GM19099 (cell line): ENCODE data around the gene MSH5.

ENCODE experiments used
- POLR2A ChIP-seq: IDR thresholded peaks from 3 replicates; pipeline ENCODE4 v1.6.1; 2011; ENCODE audit warnings: low read depth; ENCODE audit not compliant: insufficient read length; ENCODE audit errors: extremely low read depth

The MSH5 gene

DNA sequence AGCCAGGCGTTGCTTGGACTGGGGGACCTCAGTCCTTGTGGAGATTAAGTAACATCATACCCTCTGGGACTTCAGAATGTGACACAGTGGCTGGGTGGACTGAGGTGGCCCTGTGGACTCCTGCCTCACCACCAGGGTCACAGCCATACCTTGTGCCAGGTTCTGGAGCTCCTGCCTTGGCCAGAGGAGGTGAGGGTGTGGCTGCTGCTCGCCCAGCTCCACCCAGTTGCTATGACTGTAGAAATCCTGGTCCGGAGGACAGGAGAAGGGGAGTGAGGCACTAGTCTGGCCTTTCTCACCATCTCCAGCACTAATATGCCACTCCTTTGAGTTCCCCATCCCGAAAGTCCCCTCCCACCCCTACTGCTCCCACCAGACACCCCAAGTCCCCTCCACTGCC lies 35.4 kb downstream of the MSH5 start:
- no peak for TF ChIP-seq POLR2A

DNA sequence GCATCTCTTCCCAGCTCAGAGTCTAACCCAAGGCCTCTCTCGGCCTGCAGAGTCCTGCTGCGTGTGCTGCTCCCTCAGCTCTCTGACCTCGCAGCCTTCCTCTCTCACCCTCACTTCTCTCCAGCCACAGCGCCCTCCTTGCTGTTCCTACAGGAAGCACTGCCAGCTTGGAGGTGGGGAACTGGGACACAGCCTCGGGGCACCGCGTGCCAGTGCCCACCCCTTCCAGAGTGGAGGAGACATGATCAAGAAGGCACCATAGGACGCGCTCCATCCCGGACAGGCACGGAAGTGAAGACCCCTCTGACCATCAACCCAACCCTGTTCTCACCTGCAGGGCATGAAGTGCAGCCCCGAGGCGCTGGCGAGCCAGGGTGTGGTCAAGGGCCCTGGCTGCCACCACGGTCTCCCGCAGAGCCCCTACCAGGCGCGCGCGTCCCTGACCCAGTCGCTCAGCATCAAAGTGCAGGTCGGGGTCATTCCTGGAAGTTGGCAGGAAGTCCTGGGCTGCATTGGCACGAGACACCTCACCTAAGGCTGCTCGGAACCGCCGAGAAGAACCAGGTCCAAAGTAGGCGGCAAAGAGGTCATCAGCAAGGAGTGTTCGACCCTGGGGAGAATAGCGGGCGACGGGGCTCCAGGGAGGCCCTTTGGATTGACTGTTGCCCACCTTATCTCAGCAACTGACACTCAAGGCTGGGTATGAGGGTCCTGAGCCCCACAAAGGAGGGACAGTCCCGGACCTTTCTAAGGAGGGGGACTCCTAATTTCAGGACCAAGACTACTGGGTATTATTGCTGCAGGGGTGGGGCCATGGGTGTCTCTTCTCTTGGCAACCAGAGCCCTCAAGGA lies 36.1 kb downstream of the MSH5 start:
- no peak for TF ChIP-seq POLR2A

DNA sequence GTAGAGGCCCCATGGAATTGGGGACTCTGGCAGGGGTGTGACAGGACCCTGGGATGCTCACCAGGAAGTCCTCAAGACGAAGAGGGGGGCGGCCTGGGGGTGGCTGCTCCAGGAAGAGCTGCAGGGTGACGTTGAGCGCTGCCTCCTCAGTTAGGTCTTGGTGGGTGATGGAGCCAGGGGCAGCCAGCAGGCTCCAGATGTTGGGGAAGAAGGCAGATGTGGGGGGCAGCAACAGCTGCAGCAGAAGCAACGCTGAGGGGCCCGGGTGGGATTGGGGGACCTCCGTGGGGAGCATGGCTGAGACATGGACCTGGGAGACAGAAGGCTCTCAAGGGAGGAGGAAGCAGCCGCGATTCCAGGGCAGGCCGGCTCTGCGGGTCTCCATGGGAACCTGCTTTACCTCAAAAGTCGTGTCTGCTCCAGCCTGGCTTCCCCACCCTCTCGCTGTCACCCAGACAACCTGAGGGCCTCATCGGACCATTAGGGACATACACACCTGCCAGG lies 36.7 kb downstream of the MSH5 start:
- TF ChIP-seq POLR2A: no peak

DNA sequence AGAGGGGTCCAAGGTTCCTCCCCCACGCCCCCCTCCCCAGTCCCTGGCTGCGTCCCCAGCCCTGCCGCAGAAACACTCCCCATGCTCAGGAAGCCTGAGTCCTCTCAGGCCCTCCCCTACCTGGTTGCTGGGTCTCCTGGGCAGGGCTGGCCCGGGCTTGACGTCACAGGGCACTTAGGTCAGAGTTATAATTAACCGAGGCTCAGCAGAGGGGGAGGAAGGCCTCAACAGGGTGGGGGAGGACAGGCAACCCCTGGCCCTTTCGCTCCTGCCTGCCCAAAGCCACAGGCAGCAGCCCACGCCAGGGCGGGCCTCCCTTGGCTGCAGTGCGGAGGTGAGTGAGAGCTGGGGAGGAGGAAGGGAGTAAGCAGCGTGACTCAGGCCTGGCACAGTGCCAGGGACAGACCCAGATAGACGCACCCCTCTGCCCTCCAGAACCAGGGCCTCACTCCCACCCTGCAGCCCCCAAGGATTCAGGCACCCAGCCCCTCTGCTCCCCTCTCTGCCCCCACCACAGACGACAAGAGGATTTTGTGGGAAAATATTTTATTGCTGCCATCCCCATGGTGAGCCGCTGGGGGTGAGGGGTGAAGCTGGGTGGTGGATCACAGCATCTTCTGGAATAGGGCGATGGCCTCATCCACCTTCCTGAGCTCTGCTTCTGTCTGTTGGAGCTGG lies 37.3 kb downstream of the MSH5 start, which contains the start of gene VWA7:
Gene VWA7 (minus strand): TSS at position 340 of the 678 bp plus-strand sequence. CDS start 549 bp downstream, outside the sequence.
- no peak for TF ChIP-seq POLR2A

DNA sequence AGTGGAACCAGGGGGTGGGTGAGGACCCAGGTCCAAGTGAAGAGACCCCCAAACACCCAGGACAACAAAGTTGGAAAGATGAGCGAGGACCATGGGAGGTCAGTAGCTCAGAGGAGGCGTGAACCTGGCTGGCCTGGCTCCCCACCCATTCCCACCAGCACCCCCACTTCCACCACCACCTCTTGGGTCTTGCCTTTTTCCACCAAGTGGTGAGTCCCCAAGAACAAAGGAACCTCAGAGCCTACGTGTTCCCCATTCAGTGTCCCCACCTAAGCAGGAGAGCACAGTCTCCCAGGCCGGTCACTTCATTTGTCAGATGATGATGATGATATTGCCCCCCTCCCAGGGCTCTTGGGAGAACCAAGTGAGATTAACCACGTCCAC lies 37.9 kb downstream of the MSH5 start:
- no peak for TF ChIP-seq POLR2A

DNA sequence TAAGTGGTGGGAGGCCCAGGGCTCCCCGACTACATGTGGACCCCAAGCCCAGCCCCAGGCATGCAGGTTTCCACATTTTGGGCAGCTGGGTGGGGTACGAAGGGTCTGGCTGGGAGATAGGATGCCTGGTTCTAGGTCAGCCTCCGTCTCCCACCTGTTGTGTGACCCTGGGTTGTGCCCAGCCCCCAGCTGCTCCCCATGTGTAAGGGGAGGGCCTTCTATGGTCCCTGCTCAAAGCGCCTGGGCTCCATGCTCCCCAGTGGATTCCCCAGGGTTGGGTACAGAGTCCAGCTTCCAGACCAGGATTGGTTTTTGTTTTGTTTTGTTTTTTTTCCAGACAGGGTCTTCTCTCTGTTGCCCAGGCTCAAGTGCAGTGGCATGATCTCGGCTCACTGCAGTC lies 38.4 kb downstream of the MSH5 start:
- TF ChIP-seq POLR2A: no peak

DNA sequence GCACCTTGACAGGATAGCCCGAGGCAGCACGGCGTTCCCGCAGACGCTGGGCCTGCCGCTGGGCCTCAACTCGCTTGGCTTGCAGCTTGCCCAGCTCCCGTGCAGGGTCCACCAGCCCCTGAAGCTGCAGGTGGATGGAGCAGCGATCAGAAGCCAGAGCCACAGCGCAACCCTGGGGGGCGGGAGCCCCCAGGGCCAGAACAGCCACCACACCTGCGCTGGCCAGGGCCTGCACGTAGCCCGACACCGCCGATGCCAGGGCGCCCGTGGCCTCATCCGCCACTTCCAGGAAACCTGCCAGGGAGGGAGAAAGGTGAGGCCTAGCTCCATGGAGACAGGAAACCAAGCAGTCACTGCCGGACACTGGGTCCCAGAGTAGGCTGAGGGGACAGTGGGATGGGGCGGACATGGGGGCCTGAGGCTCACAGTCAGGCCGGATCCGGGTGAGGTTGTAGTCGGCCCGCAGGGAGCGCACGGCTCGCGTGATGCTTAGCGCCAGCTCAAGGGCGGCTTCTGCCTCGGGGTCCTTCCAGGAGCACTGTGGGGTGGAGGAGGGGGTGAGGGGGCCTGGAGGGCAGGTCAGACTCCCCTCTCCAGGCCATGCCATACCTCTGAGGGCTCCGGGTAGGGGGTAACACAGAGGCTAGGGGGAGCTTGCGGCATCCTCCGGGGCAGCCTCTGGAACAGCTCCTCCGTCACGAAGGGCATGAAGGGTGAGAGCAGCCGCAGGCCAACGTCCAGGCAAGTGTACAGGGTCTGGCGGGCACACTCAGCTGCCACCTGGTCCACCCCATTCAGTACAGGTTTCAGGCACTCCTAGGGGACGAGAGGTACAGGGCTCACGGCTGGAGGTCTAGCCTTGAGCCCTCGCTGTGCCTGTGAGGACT lies 39.4 kb downstream of the MSH5 start:
- no peak for TF ChIP-seq POLR2A

DNA sequence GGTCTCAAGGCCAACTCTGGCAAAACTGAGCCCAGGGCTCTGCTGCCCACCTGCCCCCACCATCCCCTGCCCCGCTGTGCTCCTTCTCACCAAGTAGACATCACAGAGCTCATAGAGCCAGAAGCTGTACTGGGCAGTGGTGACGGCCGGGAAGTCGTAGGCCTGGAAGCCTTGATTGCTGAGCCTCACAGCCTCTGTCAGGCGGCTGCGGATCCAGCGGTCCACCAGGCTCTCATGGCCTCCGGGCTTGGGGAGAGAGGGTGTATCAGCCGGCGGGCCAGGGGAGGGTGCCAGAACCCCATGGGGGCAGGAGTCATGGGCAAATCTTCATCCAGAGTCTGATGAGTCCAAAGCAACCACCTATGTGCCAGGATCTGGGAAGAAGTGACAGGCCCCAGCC lies 40.1 kb downstream of the MSH5 start:
- no peak for TF ChIP-seq POLR2A

DNA sequence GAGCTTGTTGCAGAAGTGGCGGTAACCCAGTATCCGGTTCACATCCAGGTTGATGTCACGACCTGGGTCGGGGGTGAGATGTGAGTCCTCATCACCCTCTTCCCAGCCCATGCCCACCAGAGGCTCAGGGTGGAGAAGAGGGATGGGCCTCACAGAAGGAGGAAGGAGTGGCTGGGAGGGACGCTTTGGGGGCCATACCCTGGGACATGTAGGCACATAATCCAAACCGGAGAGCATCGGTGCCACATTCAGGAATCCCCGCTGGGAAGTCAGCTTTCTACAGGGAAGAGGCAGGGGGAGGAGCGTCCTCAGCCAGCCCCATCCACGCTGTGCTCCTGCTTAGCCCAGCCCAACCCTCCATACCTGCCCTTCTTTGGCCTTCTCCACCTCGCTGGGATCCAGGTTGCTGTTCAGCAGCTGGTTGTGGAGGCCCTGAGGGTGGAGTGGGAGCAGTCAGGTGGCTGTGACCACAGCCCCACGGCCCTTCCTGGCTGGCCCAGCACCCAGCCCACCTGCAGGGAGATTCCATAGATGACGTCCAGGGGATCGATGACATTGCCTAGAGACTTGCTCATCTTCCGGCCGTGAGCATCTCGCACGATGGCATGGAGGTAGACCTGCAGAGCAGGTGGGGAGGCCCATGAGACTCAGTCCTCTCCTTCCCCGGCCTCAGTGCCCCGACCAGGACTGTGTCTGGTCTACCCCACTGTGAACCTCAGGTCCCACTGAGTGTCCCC lies 40.9 kb downstream of the MSH5 start:
- no peak for TF ChIP-seq POLR2A

DNA sequence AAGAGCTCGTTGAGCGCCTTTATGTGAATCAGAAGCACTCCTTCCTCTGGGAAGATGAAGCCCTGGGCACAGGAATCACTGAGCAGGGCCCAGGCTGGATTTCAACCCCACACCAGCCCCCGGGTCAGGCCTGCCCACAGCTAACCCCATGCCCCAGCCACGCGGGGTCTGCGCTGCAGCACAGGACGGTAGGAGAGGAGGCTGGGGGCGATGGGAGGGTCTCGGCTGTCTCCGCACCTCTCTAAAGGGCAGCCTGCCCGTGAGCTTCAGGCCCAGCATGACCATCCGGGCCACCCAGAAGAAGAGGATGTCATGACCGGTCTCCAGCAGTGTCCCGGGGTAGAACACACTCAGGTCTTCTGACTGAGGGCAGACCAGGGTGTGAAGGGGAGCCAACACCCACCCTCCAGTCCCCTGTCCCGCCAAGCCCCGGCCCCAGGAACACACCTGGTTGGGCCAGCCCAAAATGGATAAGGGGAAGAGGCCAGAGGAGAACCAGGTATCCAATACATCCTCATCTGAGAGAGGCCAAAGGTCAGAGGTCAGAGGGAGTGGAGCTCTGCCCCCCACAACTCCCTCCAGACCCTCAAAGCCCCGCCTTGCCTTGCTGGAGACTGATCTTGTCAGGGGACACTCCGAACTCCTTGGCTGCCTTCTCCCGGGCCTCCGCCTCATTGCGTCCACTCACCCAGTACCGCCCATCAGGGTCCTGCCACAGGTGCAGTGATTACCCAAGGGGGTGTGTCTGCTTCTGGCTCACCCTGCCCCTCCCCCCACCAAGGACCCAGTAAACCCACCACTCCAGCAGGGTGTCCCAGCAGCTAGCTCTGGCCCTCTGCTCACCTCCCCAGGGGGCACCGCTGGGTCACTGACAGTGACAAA lies 41.7 kb downstream of the MSH5 start:
- no peak for TF ChIP-seq POLR2A

DNA sequence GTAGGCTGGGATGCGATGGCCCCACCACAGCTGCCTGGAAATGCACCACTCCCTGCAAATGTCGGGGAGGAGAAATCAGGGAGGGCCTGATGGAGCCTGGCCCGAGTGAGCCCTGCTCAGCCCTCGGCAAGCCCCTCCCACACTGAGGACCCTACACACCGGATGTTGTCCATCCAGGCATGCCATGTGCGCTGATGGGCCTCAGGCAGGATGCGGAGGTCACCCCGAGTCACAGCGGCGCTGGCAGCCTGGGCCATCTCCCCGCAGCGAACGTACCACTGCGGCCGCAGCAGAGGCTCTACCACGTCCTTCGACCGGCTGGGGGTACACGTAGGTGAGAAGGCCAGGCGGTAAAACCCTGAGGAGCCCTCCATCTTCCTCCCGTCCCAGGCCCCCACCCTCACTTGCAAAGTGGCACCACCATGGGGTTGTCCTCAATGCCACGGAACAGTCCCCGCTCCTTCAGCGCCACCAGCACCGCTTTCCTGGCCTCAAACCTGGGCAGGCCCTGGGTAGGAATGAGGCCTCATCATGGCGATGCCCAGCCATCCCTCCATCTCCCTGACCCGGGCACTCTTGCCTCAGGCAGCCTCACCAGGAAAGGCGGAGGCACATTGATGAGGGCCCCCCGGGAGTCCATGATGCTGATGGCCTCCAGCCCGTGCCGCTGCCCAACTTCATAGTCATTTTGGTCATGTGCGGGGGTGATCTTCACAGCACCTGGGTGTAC lies 42.5 kb downstream of the MSH5 start:
- no peak for TF ChIP-seq POLR2A

DNA sequence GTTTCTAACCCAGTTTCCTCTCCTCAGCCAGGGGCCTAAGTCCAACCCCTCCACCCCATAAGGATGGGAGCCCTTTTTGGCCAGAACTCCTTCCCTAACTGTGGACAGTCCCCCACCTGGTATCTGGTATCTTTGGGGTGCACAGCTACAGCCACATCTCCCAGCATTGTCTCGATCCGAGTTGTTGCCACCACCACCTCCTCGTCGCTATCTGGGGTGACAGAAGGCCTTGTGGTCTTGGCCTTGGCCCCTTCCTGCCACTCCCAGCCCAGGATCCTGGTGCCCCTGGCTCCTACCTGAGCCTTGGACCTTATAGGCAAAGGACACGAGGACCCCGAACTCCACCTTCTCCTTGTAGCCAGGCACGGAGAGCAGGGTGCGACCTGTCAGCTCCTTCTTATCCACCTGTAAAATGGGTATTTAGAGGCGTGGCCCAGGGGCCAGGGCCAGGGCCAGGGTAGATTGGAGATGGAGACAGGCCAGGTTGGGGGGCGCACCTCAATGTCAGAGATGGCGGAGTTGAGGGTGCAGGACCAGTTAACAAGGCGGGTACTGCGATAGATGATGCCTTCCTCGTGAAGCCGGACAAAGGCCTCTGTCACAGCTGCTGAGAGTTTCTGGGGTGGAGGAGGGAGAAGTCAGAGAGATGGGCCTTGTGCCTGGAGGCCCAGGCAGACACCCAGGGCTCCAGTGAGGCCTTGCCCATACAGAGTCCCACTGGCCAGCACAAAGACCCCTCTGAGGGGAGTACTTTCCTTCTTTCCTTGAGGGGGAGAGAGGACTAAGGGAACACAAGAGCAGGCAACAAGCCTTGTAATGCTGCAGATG lies 44.5 kb downstream of the MSH5 start:
- TF ChIP-seq POLR2A: no peak
